Ovary (tissue), 9 donors: ENCODE results near the gene SHC3. TPM values are rescaled to one million over a fixed set of nuclear protein-coding genes. Genes with fewer than 3 reads are reported as not detected.

Source experiments
- DNase-seq, 5 donors: peaks; one replicate each; pipeline ENCODE4 v3.0.0-alpha.2; 2019 to 2020
- H3K27ac ChIP-seq, 2 donors: fragments of 200-600 bp; one replicate each; pipeline versions ENCODE4 v1.5.1 to v1.8.0; 2019 to 2022
- H3K27me3 ChIP-seq: fragments of 200-600 bp; one replicate; pipeline ENCODE4 v1.8.0; 2022
- H3K36me3 ChIP-seq: fragments of 200-600 bp; sonication (generic); one replicate; pipeline ENCODE4 v1.5.1; 2019
- H3K4me1 ChIP-seq: one replicate; pipeline ENCODE4 v1.8.1; 2013; ENCODE audit warnings: mild to moderate bottlenecking, moderate library complexity; ENCODE audit not compliant: insufficient read depth
- H3K4me3 ChIP-seq: fragments of 200-600 bp; sonication (generic); one replicate; pipeline ENCODE4 v1.5.1; 2017
- H3K9me3 ChIP-seq, 2 donors: fragments of 200-600 bp in 1 of 2; sonication (generic) in 1 of 2; one replicate each; pipeline versions ENCODE4 v1.5.1 to v1.8.1; 2013 to 2019; ENCODE audit warnings: mild to moderate bottlenecking in 1 of 2, moderate library complexity in 1 of 2
- EP300 ChIP-seq: sonication (generic); formaldehyde crosslinking; IDR thresholded peaks from one replicate; pipeline ENCODE4 v1.6.1; 2017; ENCODE audit warnings: antibody characterized with exemption
- POLR2A ChIP-seq: fragments of 450-650 bp; IDR thresholded peaks from one replicate; pipeline ENCODE4 v1.6.1; 2017; ENCODE audit warnings: antibody characterized with exemption, mild to moderate bottlenecking, moderate library complexity
- WGBS, 3 donors: extraction: QIAGEN DNeasy Blood & Tissue Kit in 1 of 3; methylation state at CpG; one replicate each; pipeline versions ENCODE4 v1.1.5 to v1.1.7; 2013 to 2017; 5-methylcytosine and 5-hydroxymethylcytosine counted together
- intact Hi-C, 4 donors: fragments of 100-400 bp; cut with DNase I; formaldehyde crosslinking; loops; one replicate each; pipeline versions ENCODE4 v1.11.0 to v1.15.1; 2022 to 2023
- polyA plus RNA-seq, 2 donors: library from polyadenylated mRNA; stranded (reverse); fragments of 200-250 nt in 1 of 2; fragments of 350-450 nt in 1 of 2; fragmentation: Illumina TruSeq in 1 of 2; extraction: RNeasy Lipid Tissue Mini Kit (QIAGEN cat#74804) in 1 of 2; gene quantifications; one replicate each; pipeline ENCODE4 v1.2.3, GENCODE V29; 2013 to 2014
- total RNA-seq, 7 donors: library from RNA; depleted of rRNA in 2 of 7; stranded (reverse); fragments of >200 nt in 2 of 7; fragmentation: NEBNext Ultra II Directional in 3 of 7; extraction: Animal tissue kit (Norgen Biotek cat#: 25700) in 3 of 7; gene quantifications; one replicate each; pipeline versions ENCODE4 v1.1.0 to v1.2.4, GENCODE V29; 2016 to 2023
- TF ChIP-seq, protein P1 (sequence below), 3 donors: fragments of 450-650 bp in 2 of 3; fragments of 200-600 bp in 1 of 3; IDR thresholded peaks; one replicate each; pipeline versions ENCODE4 v1.5.1 to v1.8.0; 2016 to 2022; ENCODE audit warnings: antibody characterized with exemption in 3 of 3, mild to moderate bottlenecking in 1 of 3
- donor health status: DM: no; HTN: no; CAD: no; lungs with moderate emphysema.
- donor health status: DM: no; HTN: no; CAD: no.
- donor health status: Bipolar disorder and iron deficiency.
- donor health status: DM: yes; HTN: yes; CAD: no.
- donor health status: DM: no; HTN: no; CAD: no.
- donor health status: DM: yes; HTN: yes; CAD: no.

Gene SHC3
- total and polyA plus RNA-seq, 9 donors: 0.05 to 1.0 (median 0.46) TPM

DNA sequence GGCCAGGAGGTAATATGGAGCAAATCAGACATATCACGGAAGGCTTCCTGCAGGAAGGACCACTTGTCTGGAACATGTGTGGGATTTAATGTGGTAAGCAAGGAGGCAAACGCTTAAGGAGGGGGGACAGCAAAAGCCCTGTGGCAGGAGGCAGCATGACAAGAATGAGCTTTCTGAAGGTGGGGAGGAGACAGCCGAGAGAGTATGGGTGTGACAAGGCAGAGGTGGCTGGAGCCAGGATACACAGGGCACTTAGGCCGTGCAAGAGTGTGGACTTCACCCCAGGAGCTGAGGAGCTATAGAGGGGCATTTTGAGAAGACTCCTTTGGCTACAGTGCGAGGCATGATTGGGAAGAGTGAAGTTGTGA, 201.7 kb downstream of the SHC3 start:
- WGBS, 3 donors: 91 to 94% (median 93%) methylated on average over 5 of the region's 5 CpGs

DNA sequence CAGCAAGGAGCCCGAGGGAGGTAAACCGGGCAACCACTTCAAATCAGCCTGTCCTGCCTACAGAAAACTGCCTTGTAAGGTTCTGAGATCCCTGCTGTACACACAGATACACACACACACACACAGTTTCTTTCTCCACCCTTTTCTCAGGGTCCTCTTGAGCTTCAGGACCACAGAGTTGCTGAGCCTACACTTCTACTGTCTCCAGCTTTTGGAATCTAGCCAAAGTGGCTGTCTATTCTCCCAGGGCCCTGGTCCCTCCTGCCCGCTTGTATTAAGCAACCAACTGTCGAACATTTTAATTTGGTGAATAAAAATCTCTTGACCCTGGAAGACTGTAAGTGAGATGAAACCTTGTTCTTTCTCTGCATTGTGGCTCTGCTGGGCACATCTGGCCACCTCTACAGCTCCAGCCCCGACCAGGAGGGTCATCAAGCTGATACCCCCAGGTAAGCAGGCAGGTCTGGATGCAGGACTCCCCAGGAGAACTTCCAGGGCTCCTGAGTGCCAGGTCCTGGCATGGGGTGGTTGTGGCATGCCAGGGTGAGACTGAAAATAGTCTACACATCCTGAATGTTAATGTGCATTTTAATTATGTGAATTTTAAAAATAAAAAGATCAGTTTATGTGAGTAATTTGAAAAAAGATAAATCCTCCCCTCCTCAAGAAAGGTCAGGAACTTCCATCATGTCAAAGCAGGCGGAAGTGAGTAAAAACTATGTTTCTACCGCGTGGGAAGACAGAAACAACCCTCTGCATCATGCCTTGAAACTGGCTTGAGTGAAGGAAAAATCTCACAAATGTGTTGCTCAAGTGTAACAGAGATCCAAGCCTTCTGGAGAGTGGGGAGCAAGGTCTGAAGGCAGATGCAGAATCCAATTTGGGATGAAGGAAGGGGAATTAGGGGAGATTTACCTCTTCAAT, 202.4 kb downstream of the SHC3 start:
- TF ChIP-seq, protein P1, sequence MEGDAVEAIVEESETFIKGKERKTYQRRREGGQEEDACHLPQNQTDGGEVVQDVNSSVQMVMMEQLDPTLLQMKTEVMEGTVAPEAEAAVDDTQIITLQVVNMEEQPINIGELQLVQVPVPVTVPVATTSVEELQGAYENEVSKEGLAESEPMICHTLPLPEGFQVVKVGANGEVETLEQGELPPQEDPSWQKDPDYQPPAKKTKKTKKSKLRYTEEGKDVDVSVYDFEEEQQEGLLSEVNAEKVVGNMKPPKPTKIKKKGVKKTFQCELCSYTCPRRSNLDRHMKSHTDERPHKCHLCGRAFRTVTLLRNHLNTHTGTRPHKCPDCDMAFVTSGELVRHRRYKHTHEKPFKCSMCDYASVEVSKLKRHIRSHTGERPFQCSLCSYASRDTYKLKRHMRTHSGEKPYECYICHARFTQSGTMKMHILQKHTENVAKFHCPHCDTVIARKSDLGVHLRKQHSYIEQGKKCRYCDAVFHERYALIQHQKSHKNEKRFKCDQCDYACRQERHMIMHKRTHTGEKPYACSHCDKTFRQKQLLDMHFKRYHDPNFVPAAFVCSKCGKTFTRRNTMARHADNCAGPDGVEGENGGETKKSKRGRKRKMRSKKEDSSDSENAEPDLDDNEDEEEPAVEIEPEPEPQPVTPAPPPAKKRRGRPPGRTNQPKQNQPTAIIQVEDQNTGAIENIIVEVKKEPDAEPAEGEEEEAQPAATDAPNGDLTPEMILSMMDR (IDR thresholded peaks at IDR 0.05): no peak
- no peak for TF ChIP-seq POLR2A
- no peak for TF ChIP-seq EP300
- H3K9me3 ChIP-seq: no peaks in the 10 kb centered on the region
- H3K27ac ChIP-seq: no peak overlapping the region
- no peaks in the 10 kb centered on the region for H3K36me3 ChIP-seq
- intact Hi-C loops: no loop called here
- no peak overlapping the region for H3K4me3 ChIP-seq
- no peaks in the 10 kb centered on the region for H3K4me1 ChIP-seq
- H3K27me3 ChIP-seq: no peaks in the 10 kb centered on the region
- DNase-seq: no peak
- WGBS, 3 donors: 68 to 79% (median 71%) methylated on average over 8 of the region's 8 CpGs

More for the DNA sequence above, 201.7 kb downstream of the SHC3 start:
- DNase-seq: no peak
- H3K27ac ChIP-seq: no peak overlapping the region
- no peaks in the 10 kb centered on the region for H3K27me3 ChIP-seq
- H3K9me3 ChIP-seq: no peaks in the 10 kb centered on the region
- no peak overlapping the region for H3K4me3 ChIP-seq
- H3K4me1 ChIP-seq: no peaks in the 10 kb centered on the region
- no peaks in the 10 kb centered on the region for H3K36me3 ChIP-seq
- no peak for TF ChIP-seq POLR2A
- TF ChIP-seq, protein P1 (IDR thresholded peaks at IDR 0.05): no peak
- TF ChIP-seq EP300: no peak
- intact Hi-C loops: no loop called here

DNA sequence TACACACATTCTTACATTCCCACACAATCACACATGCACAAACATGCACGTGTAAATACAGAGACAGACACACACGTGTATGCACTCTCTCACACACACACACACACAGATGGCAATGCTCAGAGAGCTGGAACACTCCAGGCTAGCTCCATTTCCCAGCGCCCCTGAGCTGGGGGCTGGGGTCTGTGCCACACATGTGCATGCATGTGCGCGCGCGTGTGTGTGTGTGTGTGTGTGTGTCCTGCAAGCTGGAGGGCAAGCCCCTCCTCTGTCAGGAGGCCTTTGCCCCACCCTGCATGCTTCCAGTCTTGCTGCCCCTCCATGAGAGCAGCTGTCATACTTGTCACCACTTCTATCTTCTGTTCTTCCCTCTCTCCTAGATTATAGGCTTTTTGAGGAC, 204.0 kb downstream of the SHC3 start:
- Histone ChIP-seq H3K36me3 (no peaks in the 10 kb centered on the region), H3K4me1 (no peaks in the 10 kb centered on the region), H3K27me3 (no peaks in the 10 kb centered on the region), H3K27ac (no peak overlapping the region), H3K4me3 (no peak overlapping the region), H3K9me3 (no peaks in the 10 kb centered on the region)
- TF ChIP-seq POLR2A: no peak
- TF ChIP-seq, protein P1 (IDR thresholded peaks at IDR 0.05): no peak
- TF ChIP-seq EP300: no peak
- no peak for DNase-seq
- intact Hi-C loops: no loop called here
- 78 to 86% (median 80%) methylated on average over 7 of the region's 7 CpGs for WGBS, 3 donors

DNA sequence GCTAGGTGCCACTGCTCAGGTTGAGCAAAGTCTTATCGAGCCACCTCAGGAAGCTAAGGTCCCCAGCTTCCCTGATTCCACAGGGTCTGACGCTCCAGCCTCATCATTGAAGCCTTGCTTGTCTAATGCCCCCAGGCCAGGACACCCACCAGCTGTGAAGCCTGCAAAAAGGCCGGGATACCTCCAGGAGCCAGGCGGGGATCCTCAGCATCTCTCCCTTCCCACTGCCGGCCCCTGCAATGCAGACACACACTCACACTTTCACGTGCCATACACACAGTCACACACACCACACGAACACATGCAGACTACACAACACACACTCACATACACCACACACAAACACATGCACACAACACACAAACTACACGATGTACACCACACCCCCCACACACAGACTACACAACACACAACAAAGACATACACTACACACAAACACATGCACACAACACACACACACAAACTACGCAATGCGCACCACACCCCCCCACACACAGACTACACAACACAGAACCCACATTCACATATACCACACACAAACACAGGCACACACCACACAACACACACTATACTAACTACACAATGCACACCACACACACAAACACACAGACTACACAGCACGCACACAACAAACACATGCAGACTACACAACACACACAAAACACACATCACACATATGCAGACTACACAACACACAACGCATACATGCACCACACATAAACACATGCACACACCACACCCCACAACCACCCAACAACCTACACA, 205.2 kb downstream of the SHC3 start:
- H3K27me3 ChIP-seq: no peaks in the 10 kb centered on the region
- H3K27ac ChIP-seq: no peak overlapping the region
- no peak for DNase-seq
- H3K9me3 ChIP-seq: no peaks in the 10 kb centered on the region
- no peaks in the 10 kb centered on the region for H3K36me3 ChIP-seq
- H3K4me3 ChIP-seq: no peak overlapping the region
- H3K4me1 ChIP-seq: no peaks in the 10 kb centered on the region
- 88 to 93% (median 91%) methylated on average over 12 of the region's 12 CpGs for WGBS, 3 donors
- intact Hi-C loops: no loop called here
- TF ChIP-seq, protein P1 (IDR thresholded peaks at IDR 0.05): no peak
- TF ChIP-seq EP300: no peak
